ENCODE measurements around the gene SCNN1A.

GRCh38 chr12:6380141-6381121, 5.1 kb upstream of the SCNN1A start:
- TF ChIP-seq CTCF (IDR thresholded peaks at IDR 0.05) (no peak), EZH2phosphoT487 (IDR thresholded peaks at IDR 0.05) (no peak), EZH2 (IDR thresholded peaks at IDR 0.05) (no peak)
